Colonic mucosa (tissue), 4 donors: ENCODE data around the gene SF1. TPM values are rescaled to one million over a fixed set of nuclear protein-coding genes. Genes with fewer than 3 reads are reported as not detected.

ENCODE experiments used
- DNase-seq: peaks from one replicate; pipeline ENCODE4 v3.0.0-alpha.2; 2020
- H3K27ac ChIP-seq: fragments of 200-600 bp; one replicate; pipeline ENCODE4 v1.8.0; 2021
- H3K27me3 ChIP-seq: fragments of 200-600 bp; one replicate; pipeline ENCODE4 v1.8.0; 2021
- H3K36me3 ChIP-seq: fragments of 200-600 bp; one replicate; pipeline ENCODE4 v1.8.0; 2021
- H3K4me1 ChIP-seq: fragments of 200-600 bp; one replicate; pipeline ENCODE4 v1.8.0; 2021; ENCODE audit warnings: mild to moderate bottlenecking
- H3K4me3 ChIP-seq: fragments of 200-600 bp; one replicate; pipeline ENCODE4 v1.8.0; 2021
- H3K9ac ChIP-seq, 2 donors: one replicate each; pipeline ENCODE4 v1.7.0; 2013; ENCODE audit warnings: control low read depth in 2 of 2, low read depth in 2 of 2, low read length in 2 of 2
- H3K9me3 ChIP-seq: fragments of 200-600 bp; one replicate; pipeline ENCODE4 v1.8.0; 2021
- CTCF ChIP-seq: fragments of 200-600 bp; IDR thresholded peaks from one replicate; pipeline ENCODE4 v1.8.0; 2022; ENCODE audit warnings: antibody characterized with exemption, mild to moderate bottlenecking
- intact Hi-C: fragments of 100-400 bp; cut with DNase I; formaldehyde crosslinking; loops from one replicate; pipeline ENCODE4 v1.14.1; 2022
- total RNA-seq, 2 donors: library from RNA; stranded (reverse); fragmentation: NEBNext Ultra II Directional in 1 of 2; extraction: Animal tissue kit (Norgen Biotek cat#: 25700) in 1 of 2; gene quantifications; one replicate each; pipeline ENCODE4 v1.2.1, GENCODE V29; 2021
- donor health status: healthy.
- donor health status: DM: no; HTN: no; CAD: no.
- donor health status: DM: no; HTN: no; CAD: no.

Gene SF1
- total RNA-seq, 2 donors from 2014 or later = 164 to 220 TPM

- Histone ChIP-seq H3K27ac (no peak overlapping the region), H3K9ac (no peak overlapping the region), H3K9me3 (no peaks in the 10 kb centered on the region), H3K27me3 (no peaks in the 10 kb centered on the region), H3K4me3 (no peak overlapping the region), H3K4me1 (peaks cover 9% of the 10 kb centered on the region), H3K36me3 (peaks cover 44% of the 10 kb centered on the region)
- TF ChIP-seq CTCF = no peak
- intact Hi-C loops = no loop called here
- DNase-seq = no peak
Observed at GRCh38 chr11:64774144-64774543, 4.2 kb downstream of the SF1 start.

- Histone ChIP-seq H3K4me3 (no peak overlapping the region), H3K4me1 (peaks cover 9% of the 10 kb centered on the region), H3K36me3 (peaks cover 57% of the 10 kb centered on the region), H3K27me3 (no peaks in the 10 kb centered on the region), H3K9ac (no peak overlapping the region), H3K9me3 (no peaks in the 10 kb centered on the region), H3K27ac (no peak overlapping the region)
- intact Hi-C loops = no loop called here
- DNase-seq = no peak
- TF ChIP-seq CTCF = no peak
Observed at GRCh38 chr11:64772303-64773018, 5.9 kb downstream of the SF1 start.

GRCh38 chr11:64771861-64772260, 6.5 kb downstream of the SF1 start:
- peaks cover 7% of the 10 kb centered on the region for H3K4me1 ChIP-seq
- no peak overlapping the region for H3K9ac ChIP-seq
- TF ChIP-seq CTCF = no peak
- peaks cover 64% of the 10 kb centered on the region for H3K36me3 ChIP-seq
- DNase-seq = no peak
- H3K27me3 ChIP-seq = no peaks in the 10 kb centered on the region
- H3K9me3 ChIP-seq = no peaks in the 10 kb centered on the region
- no peak overlapping the region for H3K27ac ChIP-seq
- H3K4me3 ChIP-seq = no peak overlapping the region
- intact Hi-C loops = no loop called here

- Histone ChIP-seq H3K9me3 (no peaks in the 10 kb centered on the region), H3K4me1 (no peaks in the 10 kb centered on the region), H3K4me3 (no peak overlapping the region), H3K27me3 (no peaks in the 10 kb centered on the region), H3K27ac (no peak overlapping the region), H3K9ac (no peak overlapping the region), H3K36me3 (peaks cover 71% of the 10 kb centered on the region)
- no peak for DNase-seq
- TF ChIP-seq CTCF = no peak
- intact Hi-C loops = no loop called here
Observed at GRCh38 chr11:64770120-64770519, 8.2 kb downstream of the SF1 start.

GRCh38 chr11:64769283-64769682, 9.1 kb downstream of the SF1 start:
- Histone ChIP-seq H3K4me1 (no peaks in the 10 kb centered on the region), H3K9me3 (no peaks in the 10 kb centered on the region), H3K27me3 (no peaks in the 10 kb centered on the region), H3K27ac (no peak overlapping the region), H3K9ac (no peak overlapping the region), H3K36me3 (peaks cover 73% of the 10 kb centered on the region), H3K4me3 (no peak overlapping the region)
- intact Hi-C loops = no loop called here
- DNase-seq = no peak
- TF ChIP-seq CTCF = no peak
